Breast epithelium (tissue), 4 donors: Measurements from ENCODE around the gene CD47. TPM values are rescaled to one million over a fixed set of nuclear protein-coding genes. Genes with fewer than 3 reads are reported as not detected.

Source experiments
- DNase-seq, 2 donors: peaks; one replicate each; pipeline ENCODE4 v3.0.0-alpha.2; 2019; ENCODE audit warnings: low spot score in 2 of 2
- H3K27ac ChIP-seq, 2 donors: fragments of 200-600 bp; sonication (generic) in 1 of 2; one replicate each; pipeline ENCODE4 v1.5.1; 2016 to 2019; ENCODE audit warnings: mild to moderate bottlenecking in 1 of 2
- H3K27me3 ChIP-seq, 2 donors: fragments of 200-600 bp; sonication (generic) in 1 of 2; one replicate each; pipeline versions ENCODE4 v1.5.1 to v1.6.0; 2017 to 2019; ENCODE audit warnings: control low read depth in 1 of 2, mild to moderate bottlenecking in 1 of 2
- H3K36me3 ChIP-seq: fragments of 200-600 bp; one replicate; pipeline ENCODE4 v1.5.1; 2019
- H3K4me1 ChIP-seq, 2 donors: fragments of 200-600 bp; sonication (generic); one replicate each; pipeline ENCODE4 v1.5.1; 2016 to 2019; ENCODE audit warnings: control low read depth in 1 of 2
- H3K4me3 ChIP-seq, 3 donors: fragments of 200-600 bp; sonication (generic); 1 replicate in 2 of 3; 2 replicates in 1 of 3; pipeline ENCODE4 v1.5.1; 2016 to 2019; ENCODE audit warnings: mild to moderate bottlenecking in 3 of 3, moderate library complexity in 2 of 3
- H3K9me3 ChIP-seq, 2 donors: fragments of 200-600 bp; sonication (generic) in 1 of 2; one replicate each; pipeline ENCODE4 v1.5.1; 2016 to 2019; ENCODE audit warnings: control low read depth in 1 of 2
- CTCF ChIP-seq, 3 donors: fragments of 450-650 bp; IDR thresholded peaks; one replicate each; pipeline ENCODE4 v1.5.1; 2016 to 2017; ENCODE audit warnings: antibody characterized with exemption in 3 of 3, mild to moderate bottlenecking in 3 of 3, moderate library complexity in 3 of 3
- POLR2A ChIP-seq: fragments of 450-650 bp; IDR thresholded peaks from one replicate; pipeline ENCODE4 v1.6.1; 2016; ENCODE audit warnings: antibody characterized with exemption, mild to moderate bottlenecking, moderate library complexity
- POLR2AphosphoS5 ChIP-seq, 3 donors: sonication (generic); formaldehyde crosslinking; IDR thresholded peaks; one replicate each; pipeline ENCODE4 v1.6.1; 2017; ENCODE audit warnings: antibody characterized with exemption in 3 of 3
- intact Hi-C: fragments of 100-400 bp; cut with DNase I; formaldehyde crosslinking; loops from one replicate; pipeline ENCODE4 v1.15.1; 2023; ENCODE audit warnings: low total_unique reads
- total RNA-seq, 3 donors: library from RNA; depleted of rRNA; stranded (reverse); fragments of >200 nt; gene quantifications; one replicate each; pipeline ENCODE4 v1.1.0, GENCODE V29; 2016

CD47 gene
- total RNA-seq, 3 donors from 2014 or later = 52.8 to 126 (median 85.5) TPM

GRCh38 chr3:108106031-108106430, 15.2 kb upstream of the CD47 start:
- intact Hi-C loops = no loop called here
- no peak for TF ChIP-seq CTCF (IDR thresholded peaks at IDR 0.05)
- no peak for TF ChIP-seq POLR2A
- no peak for TF ChIP-seq POLR2AphosphoS5 (IDR thresholded peaks at IDR 0.05)
- DNase-seq = no peak
- Histone ChIP-seq H3K27ac (no peak overlapping the region), H3K4me3 (no peak overlapping the region), H3K9me3 (no peaks in the 10 kb centered on the region), H3K4me1 (no peaks in the 10 kb centered on the region), H3K36me3 (no peaks in the 10 kb centered on the region), H3K27me3 (no peaks in the 10 kb centered on the region)

DNA sequence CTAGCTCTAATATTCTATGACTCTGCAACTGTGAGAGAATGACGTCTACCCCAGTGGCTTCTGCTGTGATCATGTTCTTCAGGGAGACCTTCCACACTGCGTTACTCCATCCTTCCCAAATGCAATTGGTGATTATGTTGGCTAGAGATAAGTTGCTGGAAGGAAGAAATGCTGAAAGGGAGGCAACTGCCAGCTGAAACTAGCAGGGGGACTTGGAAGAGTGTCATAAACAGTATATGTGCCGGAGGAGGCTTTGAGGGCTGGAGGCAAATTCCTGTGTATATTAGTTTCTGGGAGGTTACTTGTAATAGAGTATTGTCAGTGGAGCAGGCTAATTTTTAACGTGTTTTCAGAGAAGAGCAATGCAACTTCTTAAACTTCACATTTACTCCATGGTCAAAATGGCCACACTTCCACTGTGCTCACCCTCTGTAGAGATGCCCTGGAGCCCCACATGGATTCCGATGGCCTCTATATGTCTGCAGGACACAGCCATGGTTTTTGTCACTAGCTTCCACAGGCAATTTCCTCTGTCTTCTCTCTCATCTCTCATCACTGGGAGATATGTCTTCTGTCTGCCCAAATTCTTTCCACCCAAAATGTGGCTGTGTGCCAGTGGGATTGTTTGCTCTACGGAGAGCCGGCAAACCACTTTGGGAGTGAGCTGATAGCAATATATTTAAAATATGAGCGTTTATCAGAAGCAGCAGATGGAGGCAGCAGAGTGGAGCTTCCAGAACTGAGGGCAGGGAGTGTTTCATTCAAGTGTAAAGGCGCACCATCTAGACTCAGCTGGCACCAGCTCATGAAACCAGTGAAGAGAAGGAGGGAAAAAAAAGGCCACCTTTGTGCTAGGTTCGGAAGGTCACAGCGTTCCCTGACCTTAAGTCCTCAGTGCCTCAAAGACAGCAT, 13.3 kb upstream of the CD47 start:
- no peaks in the 10 kb centered on the region for H3K27me3 ChIP-seq
- intact Hi-C loops = loop anchor here (5.0 kb wide), 1 partner anchor 542 kb away; no protein-coding TSS in a partner anchor
- H3K9me3 ChIP-seq = no peaks in the 10 kb centered on the region
- no peak for TF ChIP-seq POLR2A
- TF ChIP-seq CTCF (IDR thresholded peaks at IDR 0.05) = no peak
- TF ChIP-seq POLR2AphosphoS5 (IDR thresholded peaks at IDR 0.05) = no peak
- no peaks in the 10 kb centered on the region for H3K4me1 ChIP-seq
- no peaks in the 10 kb centered on the region for H3K36me3 ChIP-seq
- no peak overlapping the region for H3K4me3 ChIP-seq
- no peak for DNase-seq
- peak overlapping the region in 1 of 2 donors; percentile 23 for H3K27ac ChIP-seq

DNA sequence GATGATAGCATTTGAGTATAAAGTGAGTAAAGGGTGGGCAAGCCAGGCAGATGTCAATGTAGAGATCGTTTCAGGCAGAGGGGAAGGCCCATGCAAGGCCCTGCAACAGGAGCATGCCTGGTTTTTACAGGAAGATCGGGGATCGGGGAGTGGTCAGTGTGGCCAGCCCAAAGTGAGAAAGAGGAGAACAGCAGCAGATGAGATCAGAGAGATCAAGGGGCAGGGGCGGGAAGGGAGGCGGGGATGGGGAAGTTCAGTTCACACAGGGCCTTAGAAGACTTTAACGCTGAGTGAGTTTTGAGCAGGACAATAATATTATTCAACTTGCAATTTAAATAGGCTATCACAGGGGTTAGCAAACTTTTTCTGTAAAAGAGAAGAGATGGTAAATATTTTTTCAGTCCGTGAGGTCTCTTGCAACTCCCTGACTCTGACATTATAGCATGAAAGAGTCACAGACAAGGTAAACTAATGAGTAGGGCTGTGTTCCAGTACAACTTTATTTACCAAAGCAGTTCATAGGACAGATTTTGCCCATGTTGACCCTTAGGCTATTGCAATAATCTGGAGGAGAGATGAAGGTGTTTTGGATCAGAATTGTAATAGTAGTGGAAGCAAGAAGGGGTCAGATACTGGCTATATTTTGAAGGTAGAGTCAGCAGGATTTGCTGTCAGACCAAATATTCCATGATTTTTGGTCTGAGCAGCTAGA, 12.4 kb upstream of the CD47 start:
- no peak for TF ChIP-seq POLR2AphosphoS5 (IDR thresholded peaks at IDR 0.05)
- TF ChIP-seq POLR2A = no peak
- no peak for TF ChIP-seq CTCF (IDR thresholded peaks at IDR 0.05)
- H3K27ac ChIP-seq = no peak overlapping the region

GRCh38 chr3:108102420-108103039, 11.7 kb upstream of the CD47 start:
- Histone ChIP-seq H3K36me3 (no peaks in the 10 kb centered on the region), H3K27ac (no peak overlapping the region), H3K9me3 (no peaks in the 10 kb centered on the region), H3K4me3 (no peak overlapping the region), H3K27me3 (no peaks in the 10 kb centered on the region), H3K4me1 (no peaks in the 10 kb centered on the region)
- intact Hi-C loops = loop anchor here (5.0 kb wide), 1 partner anchor 540 kb away; no protein-coding TSS in a partner anchor
- TF ChIP-seq CTCF (IDR thresholded peaks at IDR 0.05) = no peak
- no peak for TF ChIP-seq POLR2A
- no peak for TF ChIP-seq POLR2AphosphoS5 (IDR thresholded peaks at IDR 0.05)
- no peak for DNase-seq

More for the DNA sequence above, 12.4 kb upstream of the CD47 start:
- Histone ChIP-seq H3K36me3 (no peaks in the 10 kb centered on the region), H3K4me1 (no peaks in the 10 kb centered on the region), H3K9me3 (no peaks in the 10 kb centered on the region), H3K27me3 (no peaks in the 10 kb centered on the region), H3K4me3 (no peak overlapping the region)
- no peak for DNase-seq
- intact Hi-C loops = loop anchor here (5.0 kb wide), 1 partner anchor 541 kb away; no protein-coding TSS in a partner anchor
